HG03457 (cell line): Measurements from ENCODE around the gene SMARCAL1.

Source experiments
- ATAC-seq: cut with Tn5 transposase; IDR thresholded peaks from one replicate; pipeline ENCODE4 v1.9.1; 2021; ENCODE audit warnings: moderate number of reproducible peaks; ENCODE audit not compliant: unreplicated experiment

Gene SMARCAL1

DNA sequence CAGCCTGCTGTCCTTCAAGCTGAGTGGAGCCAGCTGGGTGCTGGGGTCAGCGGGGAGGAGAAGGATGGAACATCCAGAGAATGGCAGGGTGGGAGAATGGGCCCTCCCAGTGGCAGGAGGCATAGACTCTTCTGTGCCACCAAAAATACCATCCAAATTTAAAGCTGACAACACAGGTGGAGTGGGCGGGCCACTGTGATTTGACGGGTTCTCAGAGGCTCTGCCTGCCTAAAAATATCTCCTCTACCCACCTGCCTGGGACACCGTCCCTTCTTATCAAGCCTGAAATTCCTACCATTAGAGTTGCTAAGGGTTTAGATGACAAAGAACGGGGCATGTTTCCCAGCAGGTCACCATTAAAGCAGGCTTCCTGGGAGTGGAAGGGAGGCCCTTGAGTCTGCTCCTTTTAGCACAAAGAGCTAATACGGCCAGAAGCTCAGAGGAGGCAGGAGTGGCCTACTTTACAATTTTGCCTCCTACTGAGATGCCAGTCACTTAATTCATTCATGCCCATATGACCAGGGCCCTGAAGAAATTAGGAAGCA lies 20.2 kb upstream of the SMARCAL1 start:
- no peak for ATAC-seq

DNA sequence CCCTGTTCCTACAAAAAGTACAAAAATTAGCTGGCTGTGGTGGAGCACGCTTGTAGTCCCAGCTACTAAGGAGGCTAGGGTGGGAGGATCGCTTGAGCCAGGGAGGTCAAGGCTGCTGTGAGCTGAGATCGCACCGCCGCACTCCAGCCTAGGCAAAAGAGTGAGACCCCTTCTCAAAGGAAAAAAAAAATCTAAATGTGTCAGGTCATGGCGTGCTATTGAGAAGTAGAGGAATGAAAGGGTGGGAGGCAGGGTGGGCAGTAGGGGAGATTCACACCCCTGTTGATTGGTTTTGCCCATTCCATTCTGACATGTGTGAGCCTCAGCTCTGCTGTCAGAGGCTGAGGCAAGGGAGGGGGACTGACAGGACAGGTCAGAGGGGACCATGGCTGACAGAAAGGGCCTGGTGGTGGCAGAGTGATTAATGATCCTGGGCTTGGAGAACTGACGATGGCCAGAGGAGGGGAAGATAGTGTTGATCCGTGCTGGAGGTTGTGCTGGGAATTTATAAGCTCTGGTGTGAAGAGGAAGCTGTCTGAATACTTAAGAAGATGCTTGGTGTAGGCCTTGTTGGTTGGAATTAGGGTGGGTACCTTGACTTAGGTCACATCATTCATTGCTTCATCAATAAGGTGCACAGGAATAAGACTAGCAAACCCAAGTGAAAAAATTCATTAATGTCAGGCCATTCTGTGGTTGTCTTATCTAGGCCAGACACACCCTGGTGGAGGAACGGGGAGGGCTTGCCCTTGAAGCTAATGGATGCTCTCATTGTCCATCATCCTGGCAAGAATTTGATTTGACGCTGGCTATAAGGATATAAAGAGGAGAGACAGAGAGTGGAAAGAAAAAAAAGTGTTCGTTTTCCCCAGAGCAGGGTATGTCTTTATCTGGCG lies 19.1 kb upstream of the SMARCAL1 start:
- ATAC-seq = no peak

GRCh38 chr2:216394881-216395280 lies 17.4 kb upstream of the SMARCAL1 start:
- ATAC-seq = no peak

- ATAC-seq = no peak
Observed at GRCh38 chr2:216399621-216400020, 12.7 kb upstream of the SMARCAL1 start.

DNA sequence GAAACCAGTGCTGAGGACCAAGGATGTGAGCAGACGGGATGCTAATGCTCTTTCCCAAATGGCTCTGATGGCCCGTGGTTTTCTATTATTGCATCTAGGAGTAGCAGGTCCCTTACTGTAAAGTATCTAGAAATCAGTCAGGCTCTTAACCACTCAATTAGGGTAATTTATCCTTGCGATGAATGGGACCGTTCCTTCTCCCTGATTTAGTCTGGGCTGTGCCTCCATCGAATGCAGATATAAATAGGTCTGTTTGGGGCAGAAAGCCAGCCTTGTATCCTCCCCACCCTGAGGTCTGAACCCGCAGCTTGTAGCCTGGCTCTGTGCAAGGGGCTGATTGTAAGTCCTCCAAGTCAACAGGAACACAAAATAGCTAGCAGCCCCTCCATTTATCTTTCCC lies 9.5 kb upstream of the SMARCAL1 start:
- no peak for ATAC-seq

DNA sequence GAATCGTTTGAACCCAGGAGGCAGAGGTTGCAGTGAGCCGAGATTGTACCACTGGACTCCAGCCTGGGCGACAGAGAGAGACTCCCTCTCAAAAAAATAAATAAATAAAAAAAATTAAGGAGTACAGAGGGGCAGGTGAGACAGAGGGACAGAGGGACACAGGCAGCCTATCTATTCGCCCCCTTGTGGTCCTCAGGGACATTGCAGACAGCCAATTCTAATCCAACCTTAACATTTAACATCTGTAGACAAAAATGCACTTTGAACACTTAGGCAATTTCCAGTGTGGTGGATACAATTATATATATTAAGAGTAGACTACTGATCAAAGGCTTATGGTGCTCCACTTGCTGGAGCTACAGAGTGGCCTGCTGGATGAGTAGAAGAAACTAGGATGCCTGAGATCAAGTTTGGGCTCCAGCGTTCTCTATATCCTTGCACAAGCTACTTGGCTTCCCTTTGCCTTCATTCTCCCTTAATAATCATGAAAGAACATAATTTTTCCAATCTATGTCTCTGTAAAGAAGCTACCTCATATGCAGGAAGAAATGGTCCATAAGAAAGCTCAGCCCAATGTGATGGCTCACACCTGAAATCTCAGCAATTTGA lies 8.2 kb upstream of the SMARCAL1 start:
- ATAC-seq = no peak

DNA sequence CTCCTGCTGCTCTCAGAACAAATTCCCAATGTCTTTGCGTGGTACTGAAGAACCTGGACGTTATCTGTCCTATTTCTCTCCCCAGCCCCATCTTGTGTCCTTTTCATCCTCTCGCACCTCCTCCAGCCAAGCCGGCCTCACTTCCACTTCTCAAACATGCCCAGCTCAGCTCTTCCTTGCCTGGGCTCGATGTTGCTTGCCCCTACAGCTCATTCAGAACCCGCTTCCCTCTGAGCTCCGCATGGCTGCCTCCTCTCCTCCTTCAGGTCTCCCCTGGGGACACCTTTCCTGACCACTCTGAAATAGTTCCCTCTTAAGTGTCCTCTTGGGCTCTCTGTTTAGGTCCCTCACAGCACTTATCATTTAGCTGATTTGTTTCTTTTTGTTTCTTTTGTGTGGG lies 6.7 kb upstream of the SMARCAL1 start:
- no peak for ATAC-seq

DNA sequence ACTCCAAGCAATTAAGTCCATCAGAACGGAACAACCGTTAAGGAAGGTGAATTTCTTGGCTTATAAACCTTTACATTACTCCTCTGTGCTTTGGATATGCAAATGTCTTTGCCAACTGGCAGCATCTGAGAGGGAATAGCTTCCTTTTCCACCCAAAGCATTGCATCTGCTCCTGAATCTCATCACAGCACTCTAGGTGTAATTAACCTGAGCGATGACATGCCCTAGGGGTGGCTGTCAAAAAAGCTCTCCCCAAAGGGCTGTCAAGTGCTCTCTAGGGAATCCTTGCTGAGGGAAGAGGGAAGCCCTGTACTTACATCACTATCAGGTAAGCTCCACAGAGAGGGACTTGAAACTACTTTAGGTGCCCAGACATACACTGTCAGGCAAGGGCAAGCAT lies 5.5 kb upstream of the SMARCAL1 start:
- no peak for ATAC-seq

DNA sequence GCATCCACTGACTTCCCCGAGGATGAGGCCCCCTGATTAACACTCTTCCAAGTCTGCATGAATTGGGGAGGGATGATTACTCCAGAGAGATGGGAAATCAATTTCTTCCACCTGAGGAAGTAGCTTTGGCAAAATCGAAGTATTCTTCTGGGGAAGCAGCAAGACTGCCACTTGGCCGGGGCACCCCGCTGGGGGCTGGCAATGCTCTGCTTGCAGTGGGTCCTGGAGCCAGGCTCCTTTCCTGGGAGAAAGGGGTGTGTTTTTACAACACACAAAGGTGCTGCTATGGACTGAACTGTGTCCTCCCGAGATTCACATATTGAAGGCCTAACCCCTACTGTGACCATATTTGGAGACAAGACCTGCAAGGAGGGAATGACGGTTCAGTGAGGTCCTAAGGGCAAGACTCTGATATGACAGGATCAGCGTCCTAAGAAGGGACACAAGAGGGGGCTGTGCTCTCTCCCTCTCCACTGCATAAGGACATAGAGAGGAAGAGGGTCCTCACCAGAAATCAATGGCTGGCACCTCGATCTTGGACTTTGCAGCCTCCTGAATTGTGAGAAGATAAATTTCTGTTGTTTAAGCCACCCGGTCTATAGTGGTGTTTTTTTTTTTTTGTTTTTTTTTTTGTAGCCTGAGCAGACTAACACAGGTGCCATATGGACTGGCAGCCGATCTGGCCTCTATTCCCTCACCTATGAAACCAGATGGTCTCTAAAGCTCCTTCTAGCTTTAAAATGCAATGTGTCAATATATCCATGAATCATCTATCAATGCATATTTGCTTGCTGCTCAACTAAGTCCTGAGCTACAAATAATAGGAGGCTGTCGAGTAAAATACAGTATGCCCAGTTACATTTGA lies 3.6 kb upstream of the SMARCAL1 start:
- ATAC-seq = no peak

DNA sequence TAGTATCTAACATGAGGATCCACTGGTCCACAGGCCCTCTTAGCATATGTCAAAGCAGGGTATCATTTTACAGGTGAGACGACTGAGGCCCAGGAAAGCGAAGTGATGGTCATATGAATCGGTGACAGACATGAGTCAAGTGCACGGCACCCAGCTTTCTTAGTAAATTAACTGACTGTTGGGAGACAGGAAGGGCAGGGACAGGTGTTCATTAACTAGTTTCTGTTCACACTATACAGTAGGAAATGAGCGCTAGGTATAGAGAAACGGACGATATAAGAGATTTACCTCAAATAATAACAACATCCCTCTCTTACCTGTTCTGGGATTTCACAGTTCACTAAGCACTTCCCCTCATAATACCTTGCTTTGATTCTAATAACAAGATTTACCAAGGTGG lies 1.7 kb upstream of the SMARCAL1 start:
- no peak for ATAC-seq

- no peak for ATAC-seq
Observed at GRCh38 chr2:216413882-216414281, 1.6 kb downstream of the SMARCAL1 start.

- no peak for ATAC-seq
Observed at GRCh38 chr2:216414772-216415319, 2.6 kb downstream of the SMARCAL1 start.

GRCh38 chr2:216415541-216415940 lies 3.3 kb downstream of the SMARCAL1 start:
- no peak for ATAC-seq

DNA sequence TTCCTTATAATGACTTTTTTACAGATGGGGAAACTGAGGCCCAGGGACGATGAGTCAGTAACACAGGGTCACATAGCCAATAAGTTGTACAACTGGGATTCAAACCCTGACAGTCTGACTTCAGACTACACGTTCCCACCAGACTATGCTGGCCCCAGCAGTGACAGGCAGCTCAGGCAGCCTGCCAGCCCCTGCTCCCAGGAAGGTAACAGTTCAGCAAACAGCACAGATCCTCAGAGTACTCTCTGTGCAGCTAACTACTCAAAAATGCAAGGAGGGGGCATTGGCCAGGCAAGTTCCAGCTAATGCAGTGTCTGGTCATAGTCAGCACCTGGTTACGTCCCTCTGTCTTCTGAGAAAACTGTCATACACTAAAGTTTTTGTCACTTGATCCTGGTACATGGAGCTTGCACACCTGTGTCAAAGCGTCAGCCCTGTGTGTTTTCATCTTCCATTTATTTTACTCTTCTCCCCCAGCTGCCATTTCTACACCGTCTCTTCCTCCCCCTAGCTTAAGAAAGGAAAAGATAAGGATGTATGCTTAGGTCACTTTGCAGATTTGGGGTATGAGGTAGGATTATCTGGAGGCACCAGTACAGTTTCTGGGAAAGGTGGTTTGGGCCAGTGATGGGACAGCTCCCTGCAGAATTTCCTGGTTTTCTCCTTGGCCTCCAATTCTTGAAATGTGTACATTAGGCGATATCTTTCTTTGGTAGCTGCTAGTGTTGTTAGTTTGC lies 4.5 kb downstream of the SMARCAL1 start:
- no peak for ATAC-seq

- ATAC-seq = no peak
Observed at GRCh38 chr2:216418981-216419380, 6.7 kb downstream of the SMARCAL1 start.

- no peak for ATAC-seq
Observed at GRCh38 chr2:216420367-216421101, 8.2 kb downstream of the SMARCAL1 start.

DNA sequence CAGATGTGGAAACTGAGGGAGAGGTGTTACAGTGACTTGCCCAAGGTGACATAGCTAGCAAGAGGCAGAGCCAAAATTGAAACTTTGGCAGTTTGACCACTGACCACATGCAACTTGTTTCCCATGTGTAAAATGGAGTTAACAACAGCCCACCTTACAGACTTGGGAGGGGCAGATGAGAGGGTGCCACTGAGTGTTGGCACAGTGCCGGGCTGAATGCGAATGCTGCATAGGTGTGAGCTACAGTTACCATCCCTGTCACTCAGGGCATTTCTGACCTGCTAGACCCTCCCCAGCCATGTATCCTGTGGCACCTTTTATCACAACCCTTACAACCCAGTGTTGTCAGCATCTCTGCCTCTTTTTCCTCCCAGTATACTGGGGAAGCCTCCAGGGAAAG lies 10.8 kb downstream of the SMARCAL1 start:
- no peak for ATAC-seq

- ATAC-seq = no peak
Observed at GRCh38 chr2:216424274-216424673, 12.0 kb downstream of the SMARCAL1 start.

DNA sequence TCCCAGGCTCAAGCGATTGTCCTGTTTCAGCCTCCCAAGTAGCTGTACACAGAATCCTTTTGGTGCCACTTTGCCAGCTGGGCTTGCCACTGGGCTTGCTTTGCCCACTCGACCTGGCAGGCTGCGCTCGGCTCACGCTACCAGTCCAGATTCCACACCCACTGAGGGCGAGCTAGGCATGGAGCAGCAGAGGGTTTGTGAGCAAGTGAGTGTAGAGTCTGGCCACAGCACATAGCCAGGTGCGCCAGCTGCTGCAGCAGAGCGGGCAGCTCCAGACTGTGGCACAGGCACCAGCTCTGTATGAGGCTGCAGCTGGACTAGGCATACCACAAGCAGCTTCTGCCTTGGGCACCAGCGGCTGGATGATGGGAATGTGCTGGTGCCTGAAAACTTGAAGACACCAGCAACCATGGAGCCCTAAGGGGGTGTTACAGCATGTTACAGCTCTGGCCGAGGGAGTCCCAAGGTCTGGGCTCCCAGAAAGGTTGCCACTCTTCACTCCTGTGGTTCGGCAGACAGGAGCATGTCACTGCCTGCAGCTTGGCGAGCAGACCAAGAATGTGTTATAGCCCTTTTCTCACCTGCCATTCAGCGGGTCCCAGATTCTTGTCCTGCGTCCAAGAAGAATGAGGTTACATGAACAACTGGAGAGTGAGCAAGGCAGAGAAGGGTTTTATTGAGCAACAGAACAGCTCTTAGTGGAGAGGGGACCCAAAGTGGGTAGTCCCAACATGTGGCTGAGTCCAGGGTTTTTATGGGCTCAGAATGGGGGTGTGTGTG lies 12.9 kb downstream of the SMARCAL1 start:
- no peak for ATAC-seq
